ENCODE results near the gene RAD21L1.

GRCh38 chr20:1229541-1229940, 3.7 kb downstream of the RAD21L1 start:
- TF ChIP-seq POLR2A (IDR thresholded peaks at IDR 0.05) (no peak), CTCF (IDR thresholded peaks at IDR 0.05) (no peak)

Data from Peyer's patch (tissue), 4 donors.